ENCODE measurements around the gene CYP3A5. TPM values are rescaled to one million over a fixed set of nuclear protein-coding genes. Genes with fewer than 3 reads are reported as not detected.

CYP3A5 gene
- polyA plus RNA-seq, 1 donor (not counting 4 experiments of a cell fraction or from before 2014, with no cell fraction given), result 3.4 TPM

GRCh38 chr7:99669782-99670181 lies 10.0 kb downstream of the CYP3A5 start:
- DNase-seq (ENCODE audit: low read depth, low spot score) (no peak), FAIRE-seq (no peak)
- H2AFZ ChIP-seq (ENCODE audit: control insufficient read depth, low read length), result no peak overlapping the region
- no peaks in the 10 kb centered on the region for H3K79me2 ChIP-seq (ENCODE audit: control insufficient read depth, insufficient read depth, low read length)
- no peaks in the 10 kb centered on the region for H3K4me1 ChIP-seq (ENCODE audit: control insufficient read depth, extremely low read depth, insufficient read depth, low read length)
- peaks cover 0 to 3% of the 10 kb centered on the region in 2 experiments for H3K36me3 ChIP-seq (ENCODE audit: control insufficient read depth in 2 of 2, extremely low read depth in 1 of 2, insufficient read depth in 2 of 2, low read length in 2 of 2)
- no peaks in the 10 kb centered on the region for H4K20me1 ChIP-seq (ENCODE audit: control insufficient read depth, extremely low read depth, insufficient read depth, low read length)
- H3K9me3 ChIP-seq (ENCODE audit: control insufficient read depth, low read depth, low read length), result no peaks in the 10 kb centered on the region
- dilution Hi-C loops (cut with MboI; ENCODE audit: extremely low pct_ligation_motif_present, low sequenced_read_pairs), result no loop called here
- no peaks in the 10 kb centered on the region for H3K27me3 ChIP-seq (ENCODE audit: control insufficient read depth, extremely low read depth, insufficient read depth, low read length)
- no peaks in the 10 kb centered on the region for H3K9me1 ChIP-seq (ENCODE audit: control insufficient read depth, extremely low read depth, insufficient read depth, low read length)
- no peak overlapping the region for H3K4me3 ChIP-seq (ENCODE audit: control insufficient read depth in 2 of 3, extremely low read depth in 1 of 3, insufficient read depth in 2 of 3, low read depth in 1 of 3, low read length in 3 of 3)
- H3K4me2 ChIP-seq (ENCODE audit: control insufficient read depth, extremely low read depth, insufficient read depth, low read depth, low read length), result no peak overlapping the region
- no peak overlapping the region for H3K9ac ChIP-seq (ENCODE audit: control insufficient read depth, extremely low read depth, insufficient read depth, low read length)
- no peak for TF ChIP-seq EZH2 (IDR thresholded peaks at IDR 0.05; ENCODE audit: low read length)
- H3K27ac ChIP-seq (ENCODE audit: control insufficient read depth, insufficient read depth, low read length), result no peak overlapping the region

- H2AFZ ChIP-seq (ENCODE audit: control insufficient read depth, low read length), result no peak overlapping the region
Measured at GRCh38 chr7:99668541-99668940, 11.3 kb downstream of the CYP3A5 start.

More at GRCh38 chr7:99668541-99668940, 11.3 kb downstream of the CYP3A5 start:
- Histone ChIP-seq H4K20me1 (ENCODE audit: control insufficient read depth, extremely low read depth, insufficient read depth, low read length) (no peaks in the 10 kb centered on the region), H3K79me2 (ENCODE audit: control insufficient read depth, insufficient read depth, low read length) (no peaks in the 10 kb centered on the region), H3K27ac (ENCODE audit: control insufficient read depth, insufficient read depth, low read length) (no peak overlapping the region), H3K36me3 (ENCODE audit: control insufficient read depth in 2 of 2, extremely low read depth in 1 of 2, insufficient read depth in 2 of 2, low read length in 2 of 2) (peaks cover 0 to 3% of the 10 kb centered on the region in 2 experiments), H3K9me1 (ENCODE audit: control insufficient read depth, extremely low read depth, insufficient read depth, low read length) (no peaks in the 10 kb centered on the region), H3K9ac (ENCODE audit: control insufficient read depth, extremely low read depth, insufficient read depth, low read length) (no peak overlapping the region), H3K4me2 (ENCODE audit: control insufficient read depth, extremely low read depth, insufficient read depth, low read depth, low read length) (no peak overlapping the region), H3K27me3 (ENCODE audit: control insufficient read depth, extremely low read depth, insufficient read depth, low read length) (no peaks in the 10 kb centered on the region), H3K4me3 (ENCODE audit: control insufficient read depth in 2 of 3, extremely low read depth in 1 of 3, insufficient read depth in 2 of 3, low read depth in 1 of 3, low read length in 3 of 3) (no peak overlapping the region), H3K9me3 (ENCODE audit: control insufficient read depth, low read depth, low read length) (no peaks in the 10 kb centered on the region), H3K4me1 (ENCODE audit: control insufficient read depth, extremely low read depth, insufficient read depth, low read length) (no peaks in the 10 kb centered on the region)
- dilution Hi-C loops (cut with MboI; ENCODE audit: extremely low pct_ligation_motif_present, low sequenced_read_pairs), result no loop called here
- FAIRE-seq (no peak), DNase-seq (ENCODE audit: low read depth, low spot score) (no peak)
- TF ChIP-seq CTCF (optimal IDR thresholded peaks at IDR 0.05 in 1 of 3, IDR thresholded peaks at IDR 0.05 in 1 of 3, conservative IDR thresholded peaks at IDR 0.05 in 1 of 3; ENCODE audit: extremely low read depth in 1 of 3, insufficient read depth in 2 of 3, low read length in 3 of 3) (no peak), EZH2 (IDR thresholded peaks at IDR 0.05; ENCODE audit: low read length) (no peak)

All from keratinocyte (primary cell).